AG08396 (cell line): Measurements from ENCODE around the gene ZNF319.
"Not testable (repeated sequence)": the region's sequence is repeated elsewhere in the genome, so short reads cannot be mapped to it uniquely, and the experiment has no call there.

Source experiments
- DNase-seq: peaks from one replicate; pipeline ENCODE4 v3.0.0; 2012; ENCODE audit warnings: low spot score, mixed read lengths

ZNF319 gene

DNA sequence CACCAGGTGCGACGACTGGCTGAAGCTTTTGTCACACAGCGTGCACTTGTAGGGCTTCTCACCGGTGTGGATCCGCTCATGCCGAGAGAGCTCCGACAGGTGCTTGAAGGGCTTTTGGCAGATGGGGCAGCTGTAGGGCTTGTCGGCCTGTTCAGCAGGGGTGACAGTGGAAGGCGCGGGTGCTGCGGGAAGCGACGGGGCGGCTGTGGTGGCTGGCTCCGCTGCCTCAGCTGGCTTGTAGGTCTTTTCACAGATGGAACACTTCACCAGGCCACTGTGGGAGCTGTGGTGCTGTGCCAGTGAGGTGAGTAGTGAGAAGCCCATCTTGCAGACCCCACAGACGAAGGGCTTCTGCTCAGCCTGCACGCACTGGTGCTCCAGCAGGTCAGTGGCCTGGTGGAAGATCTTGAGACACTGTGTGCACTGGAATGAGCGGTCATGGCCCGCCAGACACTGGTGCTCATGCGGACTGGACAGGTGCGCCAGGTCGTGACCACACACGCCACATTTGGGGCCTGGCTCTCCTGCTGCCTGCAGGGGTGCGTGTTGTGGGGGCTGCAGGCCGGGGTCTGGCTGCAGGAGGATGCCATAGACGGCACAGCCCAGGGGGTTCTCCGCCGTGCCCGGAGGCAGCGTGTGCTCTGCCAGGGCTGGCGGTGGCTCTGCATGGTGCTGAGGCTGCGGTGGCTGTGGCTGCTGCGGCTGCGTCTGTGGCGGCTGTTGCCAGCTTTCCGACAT is 2.8 kb downstream of the ZNF319 start:
- DNase-seq, result no peak

DNA sequence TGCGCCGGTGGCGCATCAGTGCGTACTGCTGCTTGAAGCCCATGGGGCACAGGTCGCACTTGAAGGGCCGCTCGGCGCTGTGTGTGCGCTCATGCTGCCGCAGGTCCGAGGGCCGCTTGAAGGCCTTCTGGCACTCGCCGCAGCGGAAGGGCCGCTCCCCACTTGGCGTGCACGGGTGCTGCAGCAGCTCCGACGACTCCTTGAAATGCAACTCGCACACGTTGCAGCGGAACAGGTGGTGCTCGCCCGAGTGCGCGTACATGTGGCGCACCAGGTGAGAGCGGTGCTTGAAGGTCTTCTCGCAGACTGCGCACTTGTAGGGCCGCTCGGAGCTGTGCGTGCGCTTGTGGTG is 3.3 kb downstream of the ZNF319 start:
- DNase-seq, result no peak

DNA sequence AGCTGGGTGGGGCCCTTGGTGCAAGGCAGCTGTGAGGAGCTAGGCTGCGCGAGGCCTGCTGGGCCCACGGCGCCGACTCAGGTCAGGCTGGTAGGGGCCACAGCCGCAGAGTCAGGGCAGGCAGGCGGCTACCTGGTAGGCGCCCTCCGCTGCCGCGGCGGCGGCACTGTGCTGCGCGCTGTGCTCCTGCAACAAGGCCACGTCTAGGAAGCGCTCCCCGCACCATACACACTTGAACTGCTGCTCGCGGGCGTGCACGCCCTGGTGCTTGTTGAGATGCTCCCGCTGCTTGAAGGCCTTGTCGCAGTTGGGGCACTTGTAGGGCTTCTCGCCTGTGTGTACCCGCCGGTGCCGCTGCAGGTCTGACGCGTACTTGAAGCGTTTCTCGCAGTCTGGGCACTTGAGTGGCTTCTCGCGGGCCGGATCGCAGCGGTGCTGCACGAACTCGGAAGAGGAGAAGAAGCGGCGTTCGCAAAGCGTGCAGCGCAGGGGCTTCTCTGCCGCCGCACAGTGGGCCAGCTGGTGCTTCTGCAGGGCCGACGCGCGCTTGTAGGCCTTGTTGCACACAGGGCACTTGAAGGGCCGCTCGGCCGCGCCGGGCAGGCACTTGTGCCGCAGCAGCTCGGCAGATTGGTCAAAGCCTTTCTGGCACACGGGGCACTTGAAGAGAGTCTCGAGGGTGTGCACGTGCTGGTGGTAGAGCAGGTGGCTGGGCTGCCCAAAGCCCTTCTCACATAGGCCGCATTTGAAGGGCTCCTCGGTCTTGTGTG is 3.9 kb downstream of the ZNF319 start:
- no peak for DNase-seq

DNA sequence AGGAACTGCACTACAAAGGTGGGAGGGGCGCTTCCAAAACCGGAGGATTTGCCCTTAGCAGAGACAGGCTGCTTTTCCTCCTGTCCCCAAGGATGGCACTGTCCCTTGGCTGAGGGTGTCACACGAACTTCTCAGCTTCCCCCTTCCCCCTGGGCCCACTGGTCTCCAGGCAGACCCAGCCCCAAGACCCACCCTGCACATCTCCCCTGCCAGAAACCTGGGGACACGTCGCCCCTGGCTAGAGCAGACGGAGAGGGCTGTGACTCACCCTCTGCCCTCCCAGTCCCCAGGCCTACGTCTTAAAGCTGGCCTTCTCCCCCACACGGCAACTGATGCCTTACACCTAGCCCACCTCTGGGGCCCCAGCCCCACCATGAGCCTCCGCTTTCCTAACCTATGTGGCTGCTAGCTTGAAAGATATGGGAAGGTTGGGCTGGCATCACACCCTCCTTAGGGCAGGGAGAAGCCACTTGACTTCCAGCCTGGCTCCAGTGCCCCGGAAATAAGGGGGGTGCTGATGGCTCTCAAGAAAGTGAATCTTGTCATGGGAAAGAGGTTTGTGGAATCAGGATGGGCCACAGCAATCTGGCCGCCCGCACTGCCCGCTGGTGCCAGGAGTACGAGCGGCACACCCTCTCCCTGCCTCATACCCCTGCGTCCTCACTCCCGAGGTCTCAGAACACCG is 4.6 kb downstream of the ZNF319 start:
- no peak for DNase-seq

DNA sequence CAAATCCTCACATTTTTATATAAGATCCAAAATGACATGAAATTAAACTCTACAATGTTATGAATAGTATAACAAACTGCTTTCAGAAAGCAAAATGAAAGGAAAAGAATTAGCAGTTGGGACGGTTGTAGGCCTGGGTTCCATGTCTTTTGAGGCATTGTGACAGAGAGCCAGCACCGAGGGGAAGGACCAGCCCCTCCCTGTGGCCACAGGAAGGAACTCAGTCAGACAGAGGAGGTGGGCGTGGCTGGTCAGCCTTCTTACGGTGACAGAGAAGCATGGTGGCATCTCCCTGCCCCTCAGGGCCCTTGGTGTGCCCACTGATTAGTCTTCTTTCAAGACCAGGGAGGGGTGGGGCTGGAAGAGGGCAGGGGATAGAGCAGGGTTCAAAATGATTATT is 5.7 kb downstream of the ZNF319 start:
- peak; percentile 65 for DNase-seq

DNA sequence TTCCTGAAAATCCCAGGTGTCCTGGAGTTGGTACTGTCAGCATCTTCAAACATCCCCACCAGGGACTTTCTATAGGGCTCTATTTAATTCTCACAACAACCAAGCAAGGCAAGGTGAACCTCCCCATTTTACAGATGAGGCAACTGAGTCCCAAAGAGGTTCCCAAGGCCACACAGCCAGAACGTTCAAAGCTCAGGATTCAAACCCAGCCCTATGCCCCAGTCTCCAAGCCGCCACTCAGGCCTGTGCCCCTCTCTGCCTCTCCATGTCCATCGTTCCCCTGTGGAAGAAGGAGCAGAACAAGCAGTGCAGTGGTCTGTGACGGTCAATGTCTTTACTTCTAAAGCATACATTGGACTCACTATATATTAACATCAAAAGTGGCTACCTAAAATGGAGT is 6.1 kb downstream of the ZNF319 start:
- no peak for DNase-seq

DNA sequence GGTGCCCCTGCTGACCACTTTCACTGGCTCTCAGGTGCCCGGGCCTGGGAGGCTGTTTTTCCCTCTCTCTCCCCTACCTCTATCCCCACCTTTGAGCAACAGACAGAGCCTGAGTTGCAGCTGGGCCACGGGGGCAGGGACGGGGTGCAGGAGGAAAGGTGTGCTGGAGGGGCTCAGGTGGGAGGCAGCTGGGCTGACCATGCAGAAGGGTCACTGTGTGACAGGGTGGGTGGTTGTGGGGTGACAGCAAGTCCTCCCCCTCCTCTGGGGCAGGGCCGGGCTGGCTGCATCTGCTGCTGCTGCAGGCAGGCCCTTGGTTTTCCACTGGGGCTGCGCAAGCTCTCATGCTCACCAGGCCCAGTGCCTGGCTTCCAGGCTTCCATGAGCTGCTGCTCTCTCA is 6.6 kb downstream of the ZNF319 start:
- no peak for DNase-seq

DNA sequence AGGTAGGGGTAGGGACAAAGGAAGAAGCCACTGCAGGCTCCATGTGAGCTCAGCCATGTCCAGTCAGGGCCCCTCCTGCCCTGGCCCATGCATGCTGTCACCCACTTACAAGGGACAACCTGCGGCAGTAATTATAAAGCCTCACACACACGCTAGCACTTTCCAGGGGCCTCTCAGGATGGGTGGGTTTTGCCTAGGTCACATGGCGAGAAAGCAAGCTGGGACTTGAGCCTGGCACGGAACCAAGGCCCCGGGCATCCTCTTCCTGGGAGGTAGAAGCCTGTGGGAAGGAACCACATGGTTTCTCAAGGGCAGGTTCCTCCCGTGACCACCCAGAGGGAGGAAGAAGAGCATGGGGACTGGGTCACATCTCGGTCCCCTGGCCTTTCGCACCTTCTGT is 7.0 kb downstream of the ZNF319 start:
- no peak for DNase-seq

DNA sequence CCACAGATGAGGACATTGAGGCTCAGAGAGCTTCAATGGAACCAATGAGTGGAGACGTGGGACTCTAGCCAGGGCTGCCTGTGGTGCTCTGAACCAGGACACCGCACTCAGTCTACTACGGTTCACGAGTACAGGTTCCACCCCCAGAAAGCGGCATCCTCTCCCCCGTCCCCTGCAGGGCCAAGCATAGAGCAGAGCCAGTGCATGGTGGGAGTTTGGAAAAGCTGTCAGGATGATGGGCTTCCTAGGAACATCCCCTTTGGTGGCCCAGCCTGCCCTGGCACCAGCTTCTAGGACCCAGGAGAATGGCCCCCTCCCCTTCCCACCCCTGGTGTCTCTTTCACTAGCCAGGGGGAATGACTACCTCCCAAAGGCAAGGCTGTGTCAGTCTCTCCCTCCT is 8.4 kb downstream of the ZNF319 start:
- DNase-seq, result no peak

DNA sequence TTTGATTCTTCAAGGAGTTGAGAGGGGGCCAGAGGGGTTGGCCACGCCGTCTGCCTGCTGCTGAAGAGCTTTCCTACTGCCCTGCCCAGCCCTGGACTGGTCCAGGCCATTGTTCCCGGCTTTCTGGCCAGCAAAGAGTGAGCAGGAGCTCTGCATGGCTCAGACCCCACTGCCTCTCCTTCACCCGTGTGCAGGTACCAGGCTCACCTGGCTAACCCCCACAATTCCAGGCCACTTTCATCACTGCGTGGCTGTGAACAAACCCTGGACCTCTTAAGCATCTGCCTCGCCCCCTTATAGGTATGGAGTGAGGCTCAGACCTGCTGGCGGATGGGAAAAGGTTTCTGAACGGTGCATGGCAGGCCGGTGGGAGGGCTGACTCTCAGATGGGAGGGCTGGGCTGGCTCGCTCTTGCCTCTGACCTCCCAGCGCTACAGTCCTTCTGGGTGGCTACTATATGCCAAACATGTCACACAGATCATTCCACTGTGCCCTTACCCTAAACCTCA is 8.9 kb downstream of the ZNF319 start:
- DNase-seq, result no peak

DNA sequence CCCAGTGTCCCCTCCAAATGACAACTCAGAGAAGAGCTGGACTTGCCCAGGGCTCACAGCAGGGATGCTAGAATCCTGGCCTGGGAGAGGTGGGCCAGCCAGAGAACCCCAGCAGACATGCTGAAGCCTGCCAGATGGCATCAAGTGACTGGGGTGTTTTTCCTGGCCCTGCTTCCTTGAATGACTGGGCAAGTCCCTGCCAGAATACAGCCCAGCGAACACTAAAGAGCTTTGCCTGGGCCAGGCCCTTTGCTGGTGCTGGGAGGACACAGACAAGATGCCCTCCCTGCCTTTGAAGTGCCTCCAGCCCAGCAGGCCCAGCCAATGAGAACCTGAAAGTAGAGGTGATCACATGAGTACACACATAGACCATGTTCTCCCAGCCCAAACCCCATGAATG is 11.5 kb downstream of the ZNF319 start:
- DNase-seq, result no peak

DNA sequence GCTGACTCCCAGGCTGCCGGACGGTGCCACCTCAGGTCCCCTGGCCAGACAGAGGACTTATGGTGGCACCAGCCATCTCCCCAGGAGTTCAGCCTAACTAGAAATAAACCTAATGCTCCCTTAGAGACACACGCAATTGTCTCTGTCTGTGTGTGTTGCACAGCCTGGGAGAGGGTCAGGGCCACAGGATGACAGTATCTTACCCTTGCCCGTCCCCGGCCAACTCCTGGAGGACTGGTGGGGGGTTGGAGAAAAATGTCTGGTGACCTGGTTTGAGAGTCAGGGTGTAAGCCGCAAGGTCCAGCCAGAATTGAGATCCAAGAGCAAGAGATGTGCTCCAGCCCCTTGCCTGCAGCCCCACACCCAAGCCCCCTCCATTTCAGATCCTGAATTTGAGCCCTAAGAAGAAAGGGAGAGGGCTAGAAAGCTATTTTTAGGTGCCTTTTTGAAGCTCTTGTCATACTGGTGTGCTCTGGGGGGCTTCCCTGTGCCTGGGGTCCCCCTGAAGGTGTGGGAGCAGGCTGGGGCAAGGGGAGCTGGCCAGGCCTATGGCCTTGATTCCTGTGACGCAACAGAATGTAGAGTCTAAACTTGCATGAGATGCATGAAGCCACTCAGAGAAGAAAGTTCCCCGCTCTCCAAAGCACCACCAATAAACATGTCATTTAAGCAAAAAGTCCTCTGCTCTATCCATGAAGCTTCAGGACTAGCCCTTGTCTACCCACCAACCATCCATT is 12.9 kb downstream of the ZNF319 start:
- DNase-seq, result no peak

DNA sequence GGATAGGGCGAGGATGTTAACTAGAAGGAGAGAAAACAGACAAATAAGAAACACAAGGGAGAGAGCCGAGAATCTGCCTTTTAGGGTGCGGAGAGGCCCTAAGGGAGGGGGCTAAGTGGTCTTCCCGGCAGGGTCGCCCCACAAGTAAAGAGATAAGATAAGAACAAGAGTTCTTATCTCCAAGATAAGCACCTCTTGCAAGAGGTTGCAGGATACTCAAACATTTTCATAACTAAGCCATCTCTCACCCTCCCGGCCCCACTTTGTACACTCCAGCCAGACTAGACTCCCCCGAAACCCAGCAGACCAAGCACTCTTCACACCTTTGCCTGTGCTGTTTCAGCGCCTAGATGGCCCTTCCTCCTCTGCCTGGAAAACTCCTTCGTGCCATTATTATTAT is 14.3 kb downstream of the ZNF319 start:
- no peak for DNase-seq

DNA sequence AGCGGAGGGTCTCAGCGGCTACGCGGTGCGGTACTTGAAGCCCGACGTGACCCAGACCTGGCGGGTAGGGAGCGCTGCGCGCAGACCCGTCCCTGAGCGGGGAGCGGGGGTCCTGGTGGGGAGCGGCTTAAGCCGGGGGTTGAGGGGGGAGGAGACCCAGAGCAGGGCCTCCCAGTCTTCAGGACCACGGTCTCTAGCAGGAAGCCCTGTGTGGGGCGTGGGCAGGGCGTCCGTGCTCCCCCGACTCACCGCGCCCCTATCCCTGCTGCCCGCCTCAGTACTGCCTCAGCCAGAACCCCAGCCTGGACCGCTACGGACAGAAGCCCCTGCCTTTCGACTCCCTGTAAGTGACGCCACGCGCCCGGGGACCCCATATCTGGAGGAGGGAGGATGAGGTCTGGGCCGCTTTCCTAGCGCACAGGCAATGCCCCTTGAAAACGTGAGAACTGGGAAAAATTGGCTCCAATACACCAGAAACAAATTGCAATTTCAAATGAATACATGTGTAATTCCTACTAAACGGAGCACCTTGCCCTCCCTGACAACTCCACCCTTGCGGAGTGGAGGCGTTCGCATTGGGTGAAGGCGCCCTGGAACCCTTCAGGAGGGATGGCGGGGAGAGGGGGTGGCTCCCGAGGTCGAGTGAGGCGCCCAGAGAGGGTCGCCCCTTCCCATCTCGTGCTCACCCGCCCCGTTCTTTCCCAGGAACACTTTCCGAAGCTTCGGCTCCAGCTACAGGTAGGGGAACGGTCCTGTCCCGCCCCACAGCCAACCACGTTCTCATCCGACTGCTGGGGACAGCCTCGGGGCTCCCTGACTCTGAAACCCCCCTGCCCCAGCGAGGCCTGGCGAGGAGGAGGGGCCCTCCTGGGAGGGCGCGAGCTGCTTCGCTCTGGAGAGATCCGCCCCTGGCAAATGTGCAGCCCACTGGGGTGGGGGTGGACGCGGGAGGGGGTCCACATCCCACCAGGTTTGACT is 15.0 kb downstream of the ZNF319 start:
- DNase-seq, result no peak

DNA sequence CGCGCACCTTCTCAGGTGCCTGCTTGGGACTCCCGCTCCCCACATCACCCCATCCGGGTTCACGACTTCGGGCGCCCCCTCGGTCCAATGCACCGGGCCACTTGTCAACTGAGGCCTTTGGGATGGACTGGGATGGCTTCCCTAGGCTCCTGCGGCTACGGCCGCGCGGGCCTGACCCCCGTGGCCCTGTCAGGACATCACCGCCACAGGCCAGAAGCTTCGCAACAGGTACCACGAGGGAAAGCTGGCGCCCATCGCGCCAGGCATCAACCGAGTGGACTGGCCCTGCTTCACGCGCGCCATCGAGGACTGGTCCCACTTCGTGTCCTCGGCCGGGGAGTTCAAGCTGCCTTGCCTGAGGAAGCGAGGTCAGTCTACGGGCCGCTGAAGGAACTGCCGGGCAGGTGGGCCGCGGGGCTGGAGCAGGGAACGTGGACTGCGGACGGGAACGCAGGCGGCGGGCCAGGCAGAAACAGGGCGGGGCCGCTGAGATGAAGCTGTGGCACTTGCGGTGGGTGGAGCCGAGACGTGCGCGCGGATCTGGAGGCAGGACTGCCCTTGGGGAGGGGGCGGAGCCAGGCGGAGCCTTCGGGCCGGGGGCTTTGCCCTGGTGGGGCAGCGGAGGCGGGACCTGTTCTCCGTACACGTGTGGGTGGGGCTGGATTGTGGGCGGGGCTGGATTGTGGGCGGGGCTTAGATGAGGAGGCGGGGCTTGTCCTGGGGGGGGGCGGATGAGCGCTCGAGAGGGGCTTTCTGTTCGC is 15.8 kb downstream of the ZNF319 start:
- DNase-seq, result peak; percentile 79

DNA sequence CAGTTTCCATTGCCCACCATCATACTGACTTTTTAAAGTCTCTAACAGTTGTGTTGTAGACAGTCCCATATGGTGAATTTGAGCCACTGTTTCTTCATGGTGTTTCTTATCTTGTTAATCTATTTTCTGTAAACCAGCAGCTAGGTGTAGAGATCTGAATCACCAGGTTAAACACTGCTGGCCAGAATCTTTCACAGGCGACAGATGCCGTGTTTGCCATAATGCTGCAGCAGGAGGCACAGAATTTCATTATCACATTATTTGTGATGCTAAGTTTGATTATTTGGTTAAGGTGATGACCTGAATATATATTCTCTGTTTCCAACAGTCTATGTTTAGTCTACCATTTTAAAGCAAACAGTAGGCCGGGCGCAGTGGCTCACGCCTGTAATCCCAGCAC is 18.1 kb downstream of the ZNF319 start:
- no peak for DNase-seq

DNA sequence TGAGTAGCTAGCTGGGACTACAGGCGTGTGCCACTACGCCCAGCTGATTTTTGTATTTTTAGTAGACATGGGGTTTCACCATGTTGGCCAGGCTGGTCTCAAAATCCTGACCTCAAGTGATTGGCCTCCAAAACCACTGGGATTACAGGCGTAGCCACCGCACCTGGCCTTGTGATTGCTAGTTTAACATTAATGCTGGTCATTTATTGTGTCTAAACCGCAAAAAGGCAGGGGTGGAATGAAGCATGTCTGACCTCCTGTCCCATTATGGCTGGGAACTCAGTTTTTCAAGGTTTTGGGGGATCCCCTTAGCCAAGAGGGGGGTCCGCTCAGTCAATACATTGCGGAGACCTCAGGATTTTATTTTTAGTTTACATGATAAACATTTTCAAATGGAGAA is 18.8 kb downstream of the ZNF319 start:
- no peak for DNase-seq

DNA sequence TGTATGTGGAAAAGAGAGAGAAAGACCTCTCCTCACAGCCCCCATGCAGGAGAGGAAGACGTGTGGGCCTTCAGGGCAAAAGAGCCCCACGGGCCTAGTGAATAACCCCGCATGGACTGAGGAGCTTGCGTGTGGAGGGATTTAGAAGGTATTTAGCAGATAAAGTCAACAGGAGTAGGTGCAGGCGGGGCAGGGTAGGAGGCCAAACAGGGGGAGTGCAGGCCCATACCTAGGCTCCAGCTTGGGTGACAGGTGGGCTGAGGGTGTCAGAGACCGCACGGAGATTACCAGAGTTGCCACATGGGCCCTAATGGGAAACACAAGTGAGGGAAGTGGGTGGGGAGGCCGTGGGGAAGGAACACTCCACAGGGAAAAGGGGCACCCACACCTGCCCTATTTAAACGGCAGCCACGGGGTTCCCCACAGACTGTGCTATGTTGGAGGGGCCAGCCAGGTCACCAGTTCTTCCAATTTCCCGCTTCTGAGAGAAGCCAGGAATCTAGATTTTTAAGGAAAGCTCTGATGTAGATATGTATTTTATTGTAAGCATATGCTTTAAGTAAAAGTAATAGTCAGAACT is 21.4 kb downstream of the ZNF319 start:
- DNase-seq, result no peak

DNA sequence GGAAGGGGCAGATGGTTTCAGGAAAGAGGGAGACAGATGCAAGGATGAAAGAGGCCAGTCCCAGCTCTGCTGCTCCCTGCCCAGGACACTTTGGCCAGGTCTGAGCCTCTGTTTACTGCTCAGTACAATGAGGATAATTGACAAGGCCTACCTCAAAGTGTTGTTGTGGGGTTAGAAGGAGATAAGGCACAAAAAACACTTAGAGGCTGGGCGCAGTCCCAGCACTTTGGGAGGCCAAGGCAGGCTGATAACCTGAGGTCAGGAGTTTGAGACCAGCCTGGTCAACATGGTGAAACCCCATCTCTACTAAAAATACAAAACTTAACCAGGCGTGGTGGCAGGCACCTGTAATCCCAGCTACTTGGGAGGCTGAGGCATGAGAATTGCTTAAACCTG is 22.4 kb downstream of the ZNF319 start:
- not testable (repeated sequence) for DNase-seq
